ENCODE measurements around the gene RBM47. TPM values are rescaled to one million over a fixed set of nuclear protein-coding genes. Genes with fewer than 3 reads are reported as not detected.

Gene RBM47
- total RNA-seq, 4 donors from 2014 or later = 13.3 to 38.3 (median 21.8) TPM

GRCh38 chr4:40575846-40576245, 53.8 kb downstream of the RBM47 start:
- no peak for DNase-seq (ENCODE audit: extremely low spot score)
- Histone ChIP-seq H3K36me3 (no peaks in the 10 kb centered on the region), H3K27me3 (no peaks in the 10 kb centered on the region), H3K4me1 (peaks cover 7 to 18% (median 17%) of the 10 kb centered on the region in 4 donors), H3K27ac (replicated peaks in 1 of 4) (no peak overlapping the region), H3K4me3 (no peak overlapping the region), H3K9me3 (no peaks in the 10 kb centered on the region)
- 82% methylated on average over 2 of the region's 2 CpGs for WGBS
- intact Hi-C loops (cut with DNase I) = no loop called here
- TF ChIP-seq CTCF (IDR thresholded peaks at IDR 0.05) (no peak), POLR2AphosphoS5 (IDR thresholded peaks at IDR 0.05) (no peak), EP300 (IDR thresholded peaks at IDR 0.05) (no peak), POLR2A (IDR thresholded peaks at IDR 0.05; ENCODE audit: low read depth) (no peak)

DNA sequence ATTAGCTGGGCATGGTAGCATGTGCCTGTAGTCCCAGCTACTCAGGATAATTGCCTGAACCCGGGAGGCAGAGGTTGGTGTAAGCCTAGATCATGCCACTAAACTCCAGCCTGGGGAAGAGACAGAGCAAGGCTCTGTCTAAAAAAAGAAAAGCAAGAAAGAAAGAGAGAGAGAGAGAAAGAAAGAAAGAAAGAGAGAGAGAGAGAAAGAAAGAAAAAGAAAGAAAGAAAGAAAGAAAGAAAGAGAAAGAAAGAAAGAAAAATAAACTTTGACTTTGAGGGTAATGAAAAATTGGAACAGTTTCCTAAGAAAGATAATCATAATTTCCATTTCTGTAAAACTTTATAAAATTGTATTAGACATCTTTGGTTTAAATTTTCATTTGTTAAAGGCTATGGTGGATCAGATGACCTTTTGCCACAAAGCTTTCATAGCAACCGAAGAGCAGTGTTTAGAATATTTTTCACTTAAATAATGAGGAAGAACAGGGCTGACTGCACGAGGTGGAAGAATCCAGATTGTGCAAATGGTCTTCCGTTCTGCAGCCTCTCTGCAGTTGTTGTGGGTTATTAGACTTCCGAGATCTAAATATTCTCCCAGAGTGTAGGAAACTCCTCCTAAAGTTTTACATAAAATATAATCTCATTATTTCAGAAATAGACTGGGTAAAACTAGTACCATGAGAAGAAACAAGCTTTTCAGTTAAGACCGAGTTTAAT, 55.9 kb downstream of the RBM47 start:
- Histone ChIP-seq H3K27me3 (no peaks in the 10 kb centered on the region), H3K4me1 (peaks cover 7 to 18% (median 17%) of the 10 kb centered on the region in 4 donors), H3K36me3 (no peaks in the 10 kb centered on the region), H3K27ac (replicated peaks in 1 of 4) (no peak overlapping the region), H3K4me3 (no peak overlapping the region), H3K9me3 (no peaks in the 10 kb centered on the region)
- intact Hi-C loops (cut with DNase I) = no loop called here
- DNase-seq (ENCODE audit: extremely low spot score) = no peak
- 67% methylated on average over 6 of the region's 6 CpGs for WGBS
- TF ChIP-seq POLR2A (IDR thresholded peaks at IDR 0.05; ENCODE audit: low read depth) = no peak
- no peak for TF ChIP-seq POLR2AphosphoS5 (IDR thresholded peaks at IDR 0.05)
- TF ChIP-seq EP300 (IDR thresholded peaks at IDR 0.05) = no peak
- TF ChIP-seq CTCF (IDR thresholded peaks at IDR 0.05) = no peak

- Histone ChIP-seq H3K27ac (replicated peaks in 1 of 4) (no peak overlapping the region), H3K4me1 (peaks cover 7 to 18% (median 16%) of the 10 kb centered on the region in 4 donors), H3K27me3 (no peaks in the 10 kb centered on the region), H3K4me3 (no peak overlapping the region), H3K9me3 (no peaks in the 10 kb centered on the region), H3K36me3 (no peaks in the 10 kb centered on the region)
- 83% methylated on average over 7 of the region's 7 CpGs for WGBS
- TF ChIP-seq EP300 (IDR thresholded peaks at IDR 0.05) (no peak), POLR2AphosphoS5 (IDR thresholded peaks at IDR 0.05) (no peak), POLR2A (IDR thresholded peaks at IDR 0.05; ENCODE audit: low read depth) (no peak), CTCF (IDR thresholded peaks at IDR 0.05) (no peak)
- intact Hi-C loops (cut with DNase I) = no loop called here
- DNase-seq (ENCODE audit: extremely low spot score) = no peak
Measured at GRCh38 chr4:40572692-40573310, 56.9 kb downstream of the RBM47 start.

DNA sequence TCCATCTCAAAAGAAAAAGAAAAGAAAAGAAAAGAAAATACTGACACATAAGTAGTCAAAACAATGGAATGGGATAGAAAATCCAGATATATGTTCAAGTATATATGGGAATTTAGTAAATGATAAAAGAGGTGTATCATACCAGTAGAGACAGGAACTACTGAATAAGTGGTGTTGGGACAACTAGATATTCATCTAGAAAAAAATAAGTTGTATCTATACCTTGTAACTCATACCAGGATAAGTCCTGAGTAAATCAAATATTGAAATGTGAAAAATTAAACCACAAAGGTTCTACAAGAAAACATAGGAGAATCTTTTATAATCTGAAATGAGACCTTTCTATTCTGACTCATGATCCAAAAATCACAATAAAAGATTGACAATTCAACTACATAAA, 58.5 kb downstream of the RBM47 start:
- no peak overlapping the region for H3K4me3 ChIP-seq
- DNase-seq (ENCODE audit: extremely low spot score) = no peak
- TF ChIP-seq POLR2AphosphoS5 (IDR thresholded peaks at IDR 0.05) (no peak), POLR2A (IDR thresholded peaks at IDR 0.05; ENCODE audit: low read depth) (no peak)
- peaks cover 0 to 3% (median under 1%) of the 10 kb centered on the region in 4 donors for H3K4me1 ChIP-seq
- no peak overlapping the region for H3K27ac ChIP-seq (replicated peaks in 1 of 4)
- H3K9me3 ChIP-seq = no peaks in the 10 kb centered on the region
- intact Hi-C loops (cut with DNase I) = no loop called here
- no peaks in the 10 kb centered on the region for H3K27me3 ChIP-seq
- H3K36me3 ChIP-seq = no peaks in the 10 kb centered on the region

DNA sequence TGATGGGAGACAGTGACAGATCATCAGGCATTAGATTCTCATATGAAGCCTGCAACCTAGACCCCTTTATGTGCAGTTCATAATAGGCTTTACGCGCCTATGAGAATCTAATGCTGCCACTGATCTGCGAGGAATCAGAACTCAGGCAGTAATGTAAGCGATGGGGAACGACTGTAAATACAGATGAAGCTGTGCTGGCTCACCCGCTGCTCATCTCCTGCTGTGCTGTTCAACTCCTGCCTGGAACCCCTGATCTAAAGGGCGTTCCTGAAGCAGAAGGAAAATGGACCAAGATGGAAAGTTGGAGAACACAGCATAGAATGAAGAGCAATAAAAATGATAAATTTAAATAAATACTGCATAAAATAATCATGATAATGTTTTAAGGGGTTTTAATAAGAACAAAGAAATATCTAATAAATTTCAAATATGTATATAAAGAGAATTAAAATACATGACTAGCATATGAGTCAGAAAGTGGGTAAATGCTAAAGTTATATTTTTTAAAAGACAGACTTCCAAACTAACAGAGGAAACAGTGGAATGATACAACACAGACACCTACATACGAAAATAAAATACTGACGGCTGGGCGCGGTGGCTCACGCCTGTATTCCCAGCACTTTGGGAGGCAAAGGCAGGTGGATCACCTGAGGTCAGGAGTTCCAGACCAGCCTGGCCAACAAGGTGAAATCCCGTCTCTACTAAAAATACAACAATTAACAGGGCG, 59.2 kb downstream of the RBM47 start:
- no peaks in the 10 kb centered on the region for H3K36me3 ChIP-seq
- TF ChIP-seq EP300 (IDR thresholded peaks at IDR 0.05) (no peak), CTCF (IDR thresholded peaks at IDR 0.05) (no peak), POLR2AphosphoS5 (IDR thresholded peaks at IDR 0.05) (no peak), POLR2A (IDR thresholded peaks at IDR 0.05; ENCODE audit: low read depth) (no peak)
- H3K4me3 ChIP-seq = no peak overlapping the region
- H3K27me3 ChIP-seq = no peaks in the 10 kb centered on the region
- no peaks in the 10 kb centered on the region for H3K4me1 ChIP-seq
- no peak for DNase-seq (ENCODE audit: extremely low spot score)
- 88% methylated on average over 14 of the region's 14 CpGs for WGBS
- intact Hi-C loops (cut with DNase I) = no loop called here
- no peak overlapping the region for H3K27ac ChIP-seq (replicated peaks in 1 of 4)
- H3K9me3 ChIP-seq = no peaks in the 10 kb centered on the region

All from esophagus muscularis mucosa (tissue), 4 donors.